GM12891 (cell line): ENCODE measurements around the gene CCDC201.

ENCODE experiments used
- PAX5 ChIP-seq: IDR thresholded peaks from 2 replicates; pipeline ENCODE4 v1.6.1; 2011; ENCODE audit warnings: low read length, moderate library complexity, mild to moderate bottlenecking; ENCODE audit not compliant: insufficient read depth, severe bottlenecking
- POLR2A ChIP-seq: IDR thresholded peaks from 2 replicates; pipeline ENCODE4 v1.6.1; 2011; ENCODE audit warnings: low read depth, low read length, control low read depth
- POLR2AphosphoS5 ChIP-seq: IDR thresholded peaks from 2 replicates; pipeline ENCODE4 v1.6.1; 2011; ENCODE audit warnings: low read depth, low read length, control low read depth
- POU2F2 ChIP-seq: IDR thresholded peaks from 2 replicates; pipeline ENCODE4 v1.6.1; 2011; ENCODE audit warnings: low read depth, mild to moderate bottlenecking, control low read depth, low read length, moderate library complexity

- TF ChIP-seq POLR2A (no peak), POLR2AphosphoS5 (no peak), PAX5 (no peak), POU2F2 (no peak)
Observed at GRCh38 chr7:45919231-45919784, 46.4 kb upstream of the CCDC201 start.
